Nephron (organoid): ENCODE data around the gene FANCE.

ENCODE experiments used
- H3K27ac Mint-ChIP-seq, 3 experiments: 2 replicates each; pipeline ENCODE4 v1.8.0; 2020; ENCODE audit warnings: mixed read lengths in 3 of 3, mild to moderate bottlenecking in 2 of 3, moderate library complexity in 1 of 3
- H3K27me3 Mint-ChIP-seq: 2 replicates; pipeline ENCODE4 v1.8.0; 2021; ENCODE audit warnings: low read depth, mild to moderate bottlenecking, moderate library complexity, mixed read lengths
- H3K36me3 Mint-ChIP-seq: 2 replicates; pipeline ENCODE4 v1.8.0; 2020; ENCODE audit warnings: low read depth, mixed read lengths
- H3K4me1 Mint-ChIP-seq: 2 replicates; pipeline ENCODE4 v1.8.0; 2020; ENCODE audit warnings: mixed read lengths
- H3K4me3 Mint-ChIP-seq, 3 experiments: 2 replicates each; pipeline ENCODE4 v1.8.0; 2020; ENCODE audit warnings: mild to moderate bottlenecking in 3 of 3, mixed read lengths in 3 of 3, moderate library complexity in 2 of 3
- H3K9me3 Mint-ChIP-seq: 2 replicates; pipeline ENCODE4 v1.8.0; 2020; ENCODE audit warnings: mixed read lengths
- TF ChIP-seq, protein P1 (sequence below), 3 experiments: fragments of 200-600 bp; sonication (generic); IDR thresholded peaks; one replicate each; pipeline ENCODE4 v1.5.0; 2021; ENCODE audit warnings: antibody characterized with exemption in 3 of 3; ENCODE audit not compliant: unreplicated experiment in 3 of 3

The FANCE gene

DNA sequence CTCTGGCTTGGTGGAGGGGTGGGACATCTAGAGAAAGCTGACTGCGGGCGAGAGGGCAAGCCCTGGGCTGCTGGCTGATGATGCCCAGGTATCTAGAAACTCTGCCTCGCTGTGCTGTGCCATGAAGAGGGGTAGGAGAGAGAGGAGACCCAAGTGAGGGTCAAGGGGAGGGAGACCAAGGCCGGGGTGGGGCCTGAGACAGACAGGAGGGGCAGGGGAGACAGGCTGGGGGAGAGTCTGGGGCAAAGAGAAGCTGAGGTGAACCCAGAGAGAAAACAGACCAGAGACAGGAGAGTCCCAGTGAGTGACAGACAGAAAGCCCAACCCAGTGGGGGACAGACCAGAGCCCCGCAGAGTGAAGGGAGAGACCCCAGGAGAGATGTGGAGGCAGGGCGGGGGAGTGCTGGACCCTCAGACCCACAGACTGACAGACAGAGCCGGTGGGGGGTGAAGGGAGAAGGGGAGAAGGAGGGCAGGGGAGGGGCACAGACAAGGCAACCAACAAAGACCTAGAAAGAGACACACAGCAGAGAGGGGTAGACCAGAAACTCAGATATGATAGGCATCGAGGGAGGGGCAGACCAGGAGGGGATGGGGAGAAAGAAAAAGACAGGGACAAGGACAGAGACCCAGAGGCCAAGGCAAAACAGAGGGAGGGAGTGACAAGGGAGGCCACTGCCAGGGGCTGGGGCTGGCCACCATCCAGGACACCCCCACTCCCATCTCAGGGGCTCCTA is 38.9 kb downstream of the FANCE start:
- TF ChIP-seq, protein P1, sequence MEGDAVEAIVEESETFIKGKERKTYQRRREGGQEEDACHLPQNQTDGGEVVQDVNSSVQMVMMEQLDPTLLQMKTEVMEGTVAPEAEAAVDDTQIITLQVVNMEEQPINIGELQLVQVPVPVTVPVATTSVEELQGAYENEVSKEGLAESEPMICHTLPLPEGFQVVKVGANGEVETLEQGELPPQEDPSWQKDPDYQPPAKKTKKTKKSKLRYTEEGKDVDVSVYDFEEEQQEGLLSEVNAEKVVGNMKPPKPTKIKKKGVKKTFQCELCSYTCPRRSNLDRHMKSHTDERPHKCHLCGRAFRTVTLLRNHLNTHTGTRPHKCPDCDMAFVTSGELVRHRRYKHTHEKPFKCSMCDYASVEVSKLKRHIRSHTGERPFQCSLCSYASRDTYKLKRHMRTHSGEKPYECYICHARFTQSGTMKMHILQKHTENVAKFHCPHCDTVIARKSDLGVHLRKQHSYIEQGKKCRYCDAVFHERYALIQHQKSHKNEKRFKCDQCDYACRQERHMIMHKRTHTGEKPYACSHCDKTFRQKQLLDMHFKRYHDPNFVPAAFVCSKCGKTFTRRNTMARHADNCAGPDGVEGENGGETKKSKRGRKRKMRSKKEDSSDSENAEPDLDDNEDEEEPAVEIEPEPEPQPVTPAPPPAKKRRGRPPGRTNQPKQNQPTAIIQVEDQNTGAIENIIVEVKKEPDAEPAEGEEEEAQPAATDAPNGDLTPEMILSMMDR (IDR thresholded peaks at IDR 0.05; ENCODE audit: unreplicated experiment in 3 of 3) = no peak
- Mint-ChIP-seq H3K36me3 (no peaks in the 10 kb centered on the region), H3K4me3 (peak overlapping the region; percentile 79 to 85 (median 84)), H3K27ac (peak overlapping the region; percentile 96 to 99 (median 97)), H3K9me3 (no peaks in the 10 kb centered on the region), H3K27me3 (no peaks in the 10 kb centered on the region), H3K4me1 (peaks cover 77% of the 10 kb centered on the region)

DNA sequence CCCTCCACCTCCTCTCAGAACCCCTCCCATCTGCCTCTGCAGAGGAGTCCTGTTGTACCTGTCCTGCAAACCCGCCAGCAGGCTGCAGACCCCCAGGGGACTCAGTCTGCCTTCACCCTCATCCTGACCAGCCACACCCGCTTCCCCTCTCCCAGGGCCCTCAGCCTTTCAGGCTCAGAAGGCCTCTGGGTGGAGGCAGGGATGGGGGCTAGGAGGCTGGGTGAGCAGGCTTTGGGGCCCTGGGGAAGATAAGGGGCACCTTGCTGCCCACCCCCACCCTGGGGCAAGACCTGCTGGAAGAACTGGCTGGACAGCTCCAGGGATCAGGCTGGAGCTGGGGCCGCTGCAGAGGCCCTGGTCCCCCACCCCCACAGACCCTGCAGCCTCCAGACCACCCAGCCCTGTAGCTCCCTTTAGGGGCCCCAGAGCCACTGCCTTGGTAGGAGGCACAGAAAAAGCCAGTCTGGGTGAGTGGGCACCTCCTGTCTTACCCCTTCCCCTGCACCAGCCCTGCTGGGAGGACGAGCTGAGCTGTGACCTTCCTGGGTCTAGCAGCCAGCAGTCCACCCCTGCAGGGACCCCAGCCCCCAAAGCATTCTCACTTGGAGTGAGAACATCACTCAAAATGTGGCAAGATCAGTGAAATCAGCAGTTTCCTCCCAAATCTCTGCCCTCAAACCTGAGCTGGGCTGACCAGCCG is 39.6 kb downstream of the FANCE start:
- peak overlapping the region; percentile 79 to 85 (median 84) for H3K4me3 Mint-ChIP-seq
- H3K36me3 Mint-ChIP-seq = no peaks in the 10 kb centered on the region
- H3K9me3 Mint-ChIP-seq = no peaks in the 10 kb centered on the region
- peaks cover 75% of the 10 kb centered on the region for H3K4me1 Mint-ChIP-seq
- H3K27ac Mint-ChIP-seq = peak overlapping the region; percentile 96 to 99 (median 97)
- H3K27me3 Mint-ChIP-seq = no peaks in the 10 kb centered on the region
- TF ChIP-seq, protein P1 (IDR thresholded peaks at IDR 0.05; ENCODE audit: unreplicated experiment in 3 of 3) = no peak

DNA sequence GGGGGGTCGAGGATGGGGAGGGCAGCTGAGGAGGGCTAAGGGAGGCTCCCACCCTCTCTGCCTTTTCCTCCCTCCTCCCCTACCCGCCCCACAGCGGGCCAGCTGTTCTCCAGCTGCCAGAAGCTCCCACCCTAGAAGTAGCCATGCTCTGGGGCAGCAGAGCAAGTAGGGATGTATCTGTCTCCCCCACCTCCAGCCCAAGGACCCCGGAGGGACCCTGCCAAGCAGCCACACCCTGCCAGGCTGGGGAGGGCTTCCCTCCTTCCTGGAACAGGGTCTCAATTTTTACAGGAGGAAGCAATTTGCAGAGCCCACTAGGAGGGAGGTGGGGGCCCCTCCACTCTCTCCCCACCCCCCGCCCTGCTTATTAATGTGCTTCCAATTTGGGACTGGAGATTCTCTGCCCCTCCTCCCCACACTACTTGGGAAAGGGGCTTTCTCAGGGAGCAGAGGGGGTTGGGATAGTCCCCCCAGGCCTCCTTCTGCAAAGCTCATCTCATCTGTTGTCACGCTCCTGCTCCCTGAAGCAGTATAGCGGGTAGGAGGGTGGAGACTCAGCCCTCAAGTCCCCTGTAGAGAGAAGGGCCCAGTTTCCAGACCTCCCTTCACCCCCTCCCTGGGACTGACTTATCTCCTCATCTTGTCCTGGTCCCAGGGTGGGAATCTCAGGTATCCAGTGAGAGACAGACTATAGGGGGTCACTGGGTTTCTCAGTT is 40.3 kb downstream of the FANCE start:
- H3K9me3 Mint-ChIP-seq = no peaks in the 10 kb centered on the region
- no peaks in the 10 kb centered on the region for H3K36me3 Mint-ChIP-seq
- H3K27me3 Mint-ChIP-seq = no peaks in the 10 kb centered on the region
- TF ChIP-seq, protein P1 (IDR thresholded peaks at IDR 0.05; ENCODE audit: unreplicated experiment in 3 of 3) = no peak
- H3K27ac Mint-ChIP-seq = peak overlapping the region; percentile 87 to 94 (median 93)
- peaks cover 71% of the 10 kb centered on the region for H3K4me1 Mint-ChIP-seq
- peak overlapping the region; percentile 73 to 80 (median 74) for H3K4me3 Mint-ChIP-seq

DNA sequence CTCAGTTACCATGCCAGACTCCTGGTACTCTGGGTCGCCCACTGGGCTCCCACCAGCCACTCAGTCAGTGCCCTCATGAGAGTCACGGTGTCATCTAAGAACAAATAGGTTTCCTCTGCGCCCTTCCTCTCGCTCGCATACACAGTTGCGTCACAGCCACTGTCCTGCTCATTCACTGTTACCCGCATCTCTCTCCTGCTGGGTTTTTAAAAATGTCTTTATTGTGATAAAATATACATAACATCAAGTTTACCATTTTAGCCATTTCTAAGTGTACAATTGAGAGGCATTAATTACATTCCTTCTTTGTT is 40.8 kb downstream of the FANCE start:
- H3K36me3 Mint-ChIP-seq = no peaks in the 10 kb centered on the region

DNA sequence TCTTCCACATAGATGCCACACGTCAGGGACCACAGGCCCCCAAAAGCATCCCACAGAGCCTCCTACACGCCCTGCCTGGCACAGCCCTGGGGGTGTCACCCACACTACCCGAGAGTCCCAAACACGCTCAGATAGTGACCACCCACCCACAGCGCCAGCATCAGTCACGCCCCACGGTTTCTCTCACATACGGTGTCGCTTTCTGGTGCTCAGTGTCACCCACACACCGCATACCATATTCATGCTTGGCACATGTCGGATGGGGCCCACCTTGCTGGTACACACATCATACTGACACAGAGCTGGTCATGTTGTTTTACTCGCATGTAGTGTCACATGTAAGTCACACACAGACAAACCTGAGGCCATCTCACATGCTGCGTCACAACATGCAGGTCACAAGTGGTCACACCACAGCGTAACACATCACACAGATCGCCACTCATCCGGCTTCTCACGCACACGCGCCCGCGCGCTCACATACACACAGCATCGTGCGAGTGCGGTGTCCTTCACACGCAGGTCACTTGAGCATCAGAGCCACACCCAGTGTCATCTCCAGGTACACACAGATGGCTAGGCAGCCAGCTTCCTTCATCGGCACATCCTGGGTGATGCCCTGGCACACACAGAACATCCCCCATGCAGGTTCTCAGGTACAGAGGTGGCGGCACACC is 41.3 kb downstream of the FANCE start:
- peak overlapping the region; percentile 60 to 80 (median 74) for H3K4me3 Mint-ChIP-seq
- TF ChIP-seq, protein P1 (IDR thresholded peaks at IDR 0.05; ENCODE audit: unreplicated experiment in 3 of 3) = no peak
- H3K27me3 Mint-ChIP-seq = no peaks in the 10 kb centered on the region
- peaks cover 63% of the 10 kb centered on the region for H3K4me1 Mint-ChIP-seq
- H3K9me3 Mint-ChIP-seq = no peaks in the 10 kb centered on the region
- H3K27ac Mint-ChIP-seq = peak overlapping the region; percentile 87 to 94 (median 93)
- H3K36me3 Mint-ChIP-seq = no peaks in the 10 kb centered on the region

More for the DNA sequence above, 40.8 kb downstream of the FANCE start:
- Mint-ChIP-seq H3K27ac (peak overlapping the region; percentile 87 to 94 (median 93)), H3K27me3 (no peaks in the 10 kb centered on the region), H3K4me1 (peaks cover 66% of the 10 kb centered on the region), H3K9me3 (no peaks in the 10 kb centered on the region), H3K4me3 (peak overlapping the region; percentile 60 to 80 (median 74))
- TF ChIP-seq, protein P1 (IDR thresholded peaks at IDR 0.05; ENCODE audit: unreplicated experiment in 3 of 3) = no peak
